SU-DHL-6 (cell line): ENCODE measurements around the gene SUGP1.

Experiments
- EZH2phosphoT487 ChIP-seq: fragments of 200-600 bp; sonication (generic), shearing (Covaris generic); conservative IDR thresholded peaks from 2 replicates; pipeline ENCODE4 v1.6.1; 2018; ENCODE audit warnings: mild to moderate bottlenecking, antibody characterized with exemption, low read length, moderate library complexity, mixed read lengths
- TF ChIP-seq, protein P1 (sequence below): fragments of 200-600 bp; sonication (generic); IDR thresholded peaks from one replicate; pipeline ENCODE4 v1.5.1; 2017; ENCODE audit warnings: antibody characterized with exemption, mild to moderate bottlenecking, low read length, moderate library complexity; ENCODE audit not compliant: insufficient read depth, poor library complexity, severe bottlenecking

DNA sequence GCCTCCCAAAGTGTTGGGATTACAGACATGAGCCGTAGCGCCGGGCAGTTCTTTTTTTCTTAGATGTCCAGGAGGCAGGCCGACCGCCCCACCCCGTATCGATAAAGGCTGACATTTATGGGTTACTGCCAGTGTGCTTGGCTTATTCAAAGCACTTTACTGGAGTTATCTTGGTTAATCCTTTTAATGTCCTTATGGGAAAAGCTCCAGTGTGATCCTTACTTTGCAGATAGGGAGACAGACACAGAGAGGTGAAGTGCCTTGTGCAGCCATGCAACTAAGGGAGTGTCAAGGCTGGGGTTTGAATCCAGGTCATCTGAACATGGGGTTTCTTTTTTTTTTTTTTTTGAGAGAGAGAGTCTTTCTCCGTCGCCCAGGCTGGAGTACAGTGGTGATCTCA is 89.3 kb downstream of the SUGP1 start:
- TF ChIP-seq, protein P1, sequence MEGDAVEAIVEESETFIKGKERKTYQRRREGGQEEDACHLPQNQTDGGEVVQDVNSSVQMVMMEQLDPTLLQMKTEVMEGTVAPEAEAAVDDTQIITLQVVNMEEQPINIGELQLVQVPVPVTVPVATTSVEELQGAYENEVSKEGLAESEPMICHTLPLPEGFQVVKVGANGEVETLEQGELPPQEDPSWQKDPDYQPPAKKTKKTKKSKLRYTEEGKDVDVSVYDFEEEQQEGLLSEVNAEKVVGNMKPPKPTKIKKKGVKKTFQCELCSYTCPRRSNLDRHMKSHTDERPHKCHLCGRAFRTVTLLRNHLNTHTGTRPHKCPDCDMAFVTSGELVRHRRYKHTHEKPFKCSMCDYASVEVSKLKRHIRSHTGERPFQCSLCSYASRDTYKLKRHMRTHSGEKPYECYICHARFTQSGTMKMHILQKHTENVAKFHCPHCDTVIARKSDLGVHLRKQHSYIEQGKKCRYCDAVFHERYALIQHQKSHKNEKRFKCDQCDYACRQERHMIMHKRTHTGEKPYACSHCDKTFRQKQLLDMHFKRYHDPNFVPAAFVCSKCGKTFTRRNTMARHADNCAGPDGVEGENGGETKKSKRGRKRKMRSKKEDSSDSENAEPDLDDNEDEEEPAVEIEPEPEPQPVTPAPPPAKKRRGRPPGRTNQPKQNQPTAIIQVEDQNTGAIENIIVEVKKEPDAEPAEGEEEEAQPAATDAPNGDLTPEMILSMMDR, result no peak
- no peak for TF ChIP-seq EZH2phosphoT487
